A549 (cell line): Measurements from ENCODE around the gene CCDC171.

ENCODE experiments used
- CTCF ChIP-seq: fragments of >200 bp; sonication (Bioruptor Twin); formaldehyde crosslinking; IDR thresholded peaks from 3 replicates; pipeline ENCODE4 v1.5.1; 2016
- EP300 ChIP-seq, 2 experiments: fragments of >200 bp; sonication (Bioruptor Twin); formaldehyde crosslinking; IDR thresholded peaks; 2 replicates in 1 of 2; 3 replicates in 1 of 2; pipeline ENCODE4 v1.6.1; 2016 to 2017
- HDAC2 ChIP-seq: fragments of 200-600 bp; sonication (generic); IDR thresholded peaks from 2 replicates; pipeline ENCODE4 v1.6.1; 2016
- POLR2A ChIP-seq: IDR thresholded peaks from 2 replicates; pipeline ENCODE4 v1.6.1; 2012; ENCODE audit warnings: mild to moderate bottlenecking, low read length
- REST ChIP-seq: fragments of 200-600 bp; sonication (generic); IDR thresholded peaks from 2 replicates; pipeline ENCODE4 v1.6.1; 2016; ENCODE audit warnings: antibody characterized with exemption, mild to moderate bottlenecking, moderate library complexity

GRCh38 chr9:15842051-15842450 lies 289.2 kb downstream of the CCDC171 start:
- TF ChIP-seq HDAC2 (no peak), CTCF (no peak), POLR2A (no peak), REST (no peak), EP300 (IDR thresholded peaks at IDR 0.05) (no peak)
